Measurements from ENCODE around the gene NLGN1. TPM values are rescaled to one million over a fixed set of nuclear protein-coding genes. Genes with fewer than 3 reads are reported as not detected.
"Not testable (repeated sequence)": the region's sequence is repeated elsewhere in the genome, so short reads cannot be mapped to it uniquely, and the experiment has no call there.

NLGN1 gene
- total RNA-seq, 2 experiments from 2014 or later, result not detected

GRCh38 chr3:173465898-173466678, 68.5 kb downstream of the NLGN1 start:
- H3K9me3 Mint-ChIP-seq, result no peaks in the 10 kb centered on the region
- H3K27ac Mint-ChIP-seq, result no peak overlapping the region
- no peaks in the 10 kb centered on the region for H3K36me3 Mint-ChIP-seq
- no peak overlapping the region for H3K4me3 Mint-ChIP-seq
- H3K4me1 Mint-ChIP-seq, result no peaks in the 10 kb centered on the region
- POLR2A ChIA-PET, result no interaction called here
- ATAC-seq (ENCODE audit: low read depth), result no peak
- no peak for DNase-seq
- no peaks in the 10 kb centered on the region for H3K27me3 Mint-ChIP-seq

- no peak overlapping the region for H3K27ac Mint-ChIP-seq
- no peaks in the 10 kb centered on the region for H3K4me1 Mint-ChIP-seq
- no peaks in the 10 kb centered on the region for H3K27me3 Mint-ChIP-seq
- H3K36me3 Mint-ChIP-seq, result no peaks in the 10 kb centered on the region
- POLR2A ChIA-PET, result no interaction called here
- H3K9me3 Mint-ChIP-seq, result no peaks in the 10 kb centered on the region
- ATAC-seq (ENCODE audit: low read depth) (no peak), DNase-seq (no peak)
- no peak overlapping the region for H3K4me3 Mint-ChIP-seq
Observed at GRCh38 chr3:173467501-173467900, 70.0 kb downstream of the NLGN1 start.

GRCh38 chr3:173473237-173473636, 75.7 kb downstream of the NLGN1 start:
- no peaks in the 10 kb centered on the region for H3K27me3 Mint-ChIP-seq
- POLR2A ChIA-PET, result no interaction called here
- no peak overlapping the region for H3K27ac Mint-ChIP-seq

GRCh38 chr3:173479301-173479700, 81.8 kb downstream of the NLGN1 start:
- no peak for DNase-seq
- Mint-ChIP-seq H3K4me3 (no peak overlapping the region), H3K36me3 (no peaks in the 10 kb centered on the region), H3K4me1 (no peaks in the 10 kb centered on the region), H3K27ac (no peak overlapping the region), H3K9me3 (no peaks in the 10 kb centered on the region), H3K27me3 (no peaks in the 10 kb centered on the region)
- no peak for ATAC-seq (ENCODE audit: low read depth)
- POLR2A ChIA-PET, result no interaction called here

More at GRCh38 chr3:173473237-173473636, 75.7 kb downstream of the NLGN1 start:
- no peaks in the 10 kb centered on the region for H3K36me3 Mint-ChIP-seq
- no peak overlapping the region for H3K4me3 Mint-ChIP-seq
- H3K4me1 Mint-ChIP-seq, result no peaks in the 10 kb centered on the region
- no peak for ATAC-seq (ENCODE audit: low read depth)
- no peaks in the 10 kb centered on the region for H3K9me3 Mint-ChIP-seq
- DNase-seq, result no peak

GRCh38 chr3:173501931-173502489, 104.5 kb downstream of the NLGN1 start:
- H3K4me3 Mint-ChIP-seq, result no peak overlapping the region
- ATAC-seq (ENCODE audit: low read depth) (no peak), DNase-seq (no peak)
- H3K27ac Mint-ChIP-seq, result no peak overlapping the region
- H3K36me3 Mint-ChIP-seq, result no peaks in the 10 kb centered on the region
- no peaks in the 10 kb centered on the region for H3K27me3 Mint-ChIP-seq
- H3K9me3 Mint-ChIP-seq, result no peaks in the 10 kb centered on the region
- POLR2A ChIA-PET, result no interaction called here
- no peaks in the 10 kb centered on the region for H3K4me1 Mint-ChIP-seq

- Mint-ChIP-seq H3K4me3 (no peak overlapping the region), H3K9me3 (no peaks in the 10 kb centered on the region), H3K4me1 (no peaks in the 10 kb centered on the region), H3K27me3 (no peaks in the 10 kb centered on the region), H3K27ac (no peak overlapping the region), H3K36me3 (no peaks in the 10 kb centered on the region)
- ATAC-seq (ENCODE audit: low read depth), result no peak
- no peak for DNase-seq
- POLR2A ChIA-PET, result no interaction called here
Observed at GRCh38 chr3:173502983-173503568, 105.5 kb downstream of the NLGN1 start.

GRCh38 chr3:173510565-173510964, 113.0 kb downstream of the NLGN1 start:
- Mint-ChIP-seq H3K27ac (no peak overlapping the region), H3K9me3 (no peaks in the 10 kb centered on the region), H3K27me3 (no peaks in the 10 kb centered on the region), H3K4me1 (no peaks in the 10 kb centered on the region), H3K36me3 (no peaks in the 10 kb centered on the region), H3K4me3 (no peak overlapping the region)
- ATAC-seq (ENCODE audit: low read depth) (no peak), DNase-seq (no peak)
- POLR2A ChIA-PET, result no interaction called here

GRCh38 chr3:173513123-173513522, 115.6 kb downstream of the NLGN1 start:
- no peak for ATAC-seq (ENCODE audit: low read depth)

GRCh38 chr3:173529062-173529711, 131.6 kb downstream of the NLGN1 start:
- H3K36me3 Mint-ChIP-seq, result no peaks in the 10 kb centered on the region
- H3K4me1 Mint-ChIP-seq, result no peaks in the 10 kb centered on the region
- no peaks in the 10 kb centered on the region for H3K27me3 Mint-ChIP-seq
- no peak for ATAC-seq (ENCODE audit: low read depth)
- peaks cover 4% of the 10 kb centered on the region for H3K9me3 Mint-ChIP-seq
- H3K4me3 Mint-ChIP-seq, result no peak overlapping the region
- POLR2A ChIA-PET, result no interaction called here
- DNase-seq, result no peak
- H3K27ac Mint-ChIP-seq, result no peak overlapping the region

More at GRCh38 chr3:173513123-173513522, 115.6 kb downstream of the NLGN1 start:
- Mint-ChIP-seq H3K9me3 (no peaks in the 10 kb centered on the region), H3K27ac (no peak overlapping the region), H3K4me1 (no peaks in the 10 kb centered on the region), H3K4me3 (no peak overlapping the region), H3K36me3 (no peaks in the 10 kb centered on the region), H3K27me3 (no peaks in the 10 kb centered on the region)
- POLR2A ChIA-PET, result no interaction called here
- no peak for DNase-seq

- POLR2A ChIA-PET, result no interaction called here
- Mint-ChIP-seq H3K36me3 (no peaks in the 10 kb centered on the region), H3K27ac (no peak overlapping the region), H3K27me3 (no peaks in the 10 kb centered on the region), H3K4me3 (no peak overlapping the region), H3K4me1 (no peaks in the 10 kb centered on the region), H3K9me3 (no peaks in the 10 kb centered on the region)
- ATAC-seq (ENCODE audit: low read depth), result no peak
- no peak for DNase-seq
Observed at GRCh38 chr3:173531602-173532001, 134.1 kb downstream of the NLGN1 start.

GRCh38 chr3:173538410-173538809, 140.9 kb downstream of the NLGN1 start:
- ATAC-seq (ENCODE audit: low read depth) (no peak), DNase-seq (no peak)
- H3K4me3 Mint-ChIP-seq, result no peak overlapping the region
- H3K27me3 Mint-ChIP-seq, result no peaks in the 10 kb centered on the region
- POLR2A ChIA-PET, result no interaction called here
- H3K4me1 Mint-ChIP-seq, result no peaks in the 10 kb centered on the region
- H3K36me3 Mint-ChIP-seq, result no peaks in the 10 kb centered on the region
- H3K27ac Mint-ChIP-seq, result no peak overlapping the region
- H3K9me3 Mint-ChIP-seq, result no peaks in the 10 kb centered on the region

- H3K27me3 Mint-ChIP-seq; H3K36me3 Mint-ChIP-seq; H3K27ac Mint-ChIP-seq; H3K9me3 Mint-ChIP-seq; ATAC-seq (ENCODE audit: low read depth); H3K4me1 Mint-ChIP-seq; DNase-seq; POLR2A ChIA-PET; H3K4me3 Mint-ChIP-seq: not testable (repeated sequence)
Observed at GRCh38 chr3:173545590-173545989, 148.0 kb downstream of the NLGN1 start.

GRCh38 chr3:173547070-173547469, 149.5 kb downstream of the NLGN1 start:
- DNase-seq, result no peak
- H3K4me1 Mint-ChIP-seq, result no peaks in the 10 kb centered on the region
- no peak overlapping the region for H3K4me3 Mint-ChIP-seq
- H3K9me3 Mint-ChIP-seq, result peaks cover 2% of the 10 kb centered on the region
- no peak for ATAC-seq (ENCODE audit: low read depth)
- no peak overlapping the region for H3K27ac Mint-ChIP-seq
- H3K27me3 Mint-ChIP-seq, result no peaks in the 10 kb centered on the region
- POLR2A ChIA-PET, result no interaction called here
- H3K36me3 Mint-ChIP-seq, result no peaks in the 10 kb centered on the region

GRCh38 chr3:173548261-173548660, 150.7 kb downstream of the NLGN1 start:
- ATAC-seq (ENCODE audit: low read depth), result no peak
- H3K27me3 Mint-ChIP-seq, result no peaks in the 10 kb centered on the region
- no peak overlapping the region for H3K27ac Mint-ChIP-seq
- POLR2A ChIA-PET, result no interaction called here
- H3K36me3 Mint-ChIP-seq, result no peaks in the 10 kb centered on the region
- peaks cover 2% of the 10 kb centered on the region for H3K9me3 Mint-ChIP-seq
- H3K4me3 Mint-ChIP-seq, result no peak overlapping the region
- no peak for DNase-seq
- H3K4me1 Mint-ChIP-seq, result no peaks in the 10 kb centered on the region

Data from activated naive CD8-positive, alpha-beta T cell treated with anti-CD3 and anti-CD28 coated beads, Interleukin-2, amount 10 ng/mL, durations not matched to agents 7 days and 5 days (primary cell).